ENCODE results near the gene RNASEL. TPM values are rescaled to one million over a fixed set of nuclear protein-coding genes. Genes with fewer than 3 reads are reported as not detected.
A peak's percentile ranks its signal among the peaks of the same experiment; 100 is the strongest.

The RNASEL gene
- total and polyA plus RNA-seq, 2 donors (not counting 1 experiment from before 2014, with no cell fraction given): 6.9 to 18.1 TPM

DNA sequence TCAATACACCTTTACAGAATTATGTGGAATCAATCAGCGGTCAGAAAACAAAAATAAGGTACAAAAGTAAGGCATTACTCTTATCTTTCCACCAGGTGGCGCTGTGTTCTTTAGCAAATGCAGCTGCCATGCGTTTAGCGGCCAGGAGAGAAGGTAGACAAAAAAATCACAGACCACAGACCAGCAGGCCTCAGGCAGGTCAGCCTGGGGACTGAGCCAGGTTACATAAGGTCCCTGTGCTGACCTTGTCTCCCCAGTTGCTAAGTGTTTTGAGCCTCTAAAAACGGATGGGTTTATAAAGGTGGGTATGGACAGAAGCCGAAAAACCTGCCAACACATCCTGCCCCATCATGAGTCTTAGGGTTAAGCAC is 12.3 kb upstream of the RNASEL start:
- Histone ChIP-seq H3K79me2 (ENCODE audit: control insufficient read depth, insufficient read depth, low read length) (no peaks in the 10 kb centered on the region), H3K4me3 (ENCODE audit: control extremely low read depth in 1 of 5, extremely low read depth in 1 of 5, insufficient read depth in 1 of 5, low read depth in 2 of 5, low read length in 4 of 5) (no peak overlapping the region), H3K9ac (ENCODE audit: low read length) (no peak overlapping the region), H3K4me2 (replicated peaks; ENCODE audit: low read depth, low read length, poor library complexity, severe bottlenecking) (no peak overlapping the region), H3K36me3 (replicated peaks in 1 of 2; ENCODE audit: control extremely low read depth in 1 of 2, control insufficient read depth in 1 of 2, extremely low read depth in 1 of 2, insufficient read depth in 2 of 2, low read length in 1 of 2) (no peaks in the 10 kb centered on the region), H2AFZ (ENCODE audit: insufficient read depth, low read depth, low read length, poor library complexity, severe bottlenecking) (peak overlapping the region; percentile 29), H3K27me3 (replicated peaks in 1 of 4; ENCODE audit: control extremely low read depth in 1 of 4, control insufficient read depth in 3 of 4, insufficient read depth in 4 of 4, low read length in 3 of 4) (peaks cover 0 to 7% (median 0%) of the 10 kb centered on the region in 4 experiments), H3K27ac (ENCODE audit: low read length in 2 of 2) (no peak overlapping the region), H3K9me3 (ENCODE audit: control extremely low read depth in 1 of 3, control insufficient read depth in 2 of 3, insufficient read depth in 1 of 3, low read length in 2 of 3) (no peaks in the 10 kb centered on the region), H4K20me1 (ENCODE audit: control insufficient read depth, insufficient read depth, low read length, poor library complexity, severe bottlenecking) (no peaks in the 10 kb centered on the region), H3K4me1 (ENCODE audit: control insufficient read depth in 2 of 2, insufficient read depth in 2 of 2, low read length in 2 of 2) (peaks cover 19 to 22% of the 10 kb centered on the region in 2 donors)
- DNase-seq: peak; percentile 86
- CTCF ChIA-PET: interaction anchor here (0.6 to 24.5 kb wide), 24 partner anchors 8 to 239 kb away, joined by 3 to 989 read pairs (median 3); partner anchors contain the start of genes NPL and RNASEL
- 58% methylated on average over 2 of the region's 6 CpGs for WGBS (ENCODE audit: insufficient coverage)
- Mint-ChIP-seq H3K9me3 (ENCODE audit: insufficient read depth) (no peaks in the 10 kb centered on the region), H3K27me3 (no peaks in the 10 kb centered on the region), H3K4me3 (no peak overlapping the region), H3K27ac (no peak overlapping the region), H3K4me1 (no peaks in the 10 kb centered on the region)
- intact Hi-C loops (cut with micrococcal nuclease): loop anchor here (1.0 to 5.0 kb wide), 3 partner anchors 183 to 421 kb away; partner anchors contain the start of genes GLUL and LAMC1
- POLR2A ChIA-PET: interaction anchor here (1.7 kb wide), 2 partner anchors 181 to 183 kb away, joined by 4 to 6 read pairs; no protein-coding TSS in a partner anchor
- TF ChIP-seq, protein P1, sequence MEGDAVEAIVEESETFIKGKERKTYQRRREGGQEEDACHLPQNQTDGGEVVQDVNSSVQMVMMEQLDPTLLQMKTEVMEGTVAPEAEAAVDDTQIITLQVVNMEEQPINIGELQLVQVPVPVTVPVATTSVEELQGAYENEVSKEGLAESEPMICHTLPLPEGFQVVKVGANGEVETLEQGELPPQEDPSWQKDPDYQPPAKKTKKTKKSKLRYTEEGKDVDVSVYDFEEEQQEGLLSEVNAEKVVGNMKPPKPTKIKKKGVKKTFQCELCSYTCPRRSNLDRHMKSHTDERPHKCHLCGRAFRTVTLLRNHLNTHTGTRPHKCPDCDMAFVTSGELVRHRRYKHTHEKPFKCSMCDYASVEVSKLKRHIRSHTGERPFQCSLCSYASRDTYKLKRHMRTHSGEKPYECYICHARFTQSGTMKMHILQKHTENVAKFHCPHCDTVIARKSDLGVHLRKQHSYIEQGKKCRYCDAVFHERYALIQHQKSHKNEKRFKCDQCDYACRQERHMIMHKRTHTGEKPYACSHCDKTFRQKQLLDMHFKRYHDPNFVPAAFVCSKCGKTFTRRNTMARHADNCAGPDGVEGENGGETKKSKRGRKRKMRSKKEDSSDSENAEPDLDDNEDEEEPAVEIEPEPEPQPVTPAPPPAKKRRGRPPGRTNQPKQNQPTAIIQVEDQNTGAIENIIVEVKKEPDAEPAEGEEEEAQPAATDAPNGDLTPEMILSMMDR (IDR thresholded peaks at IDR 0.05): peak; percentile 88
- TF ChIP-seq EZH2 (IDR thresholded peaks at IDR 0.05; ENCODE audit: borderline replicate concordance, insufficient read depth, low read depth, low read length, poor library complexity, severe bottlenecking): no peak
- peak; percentile 17 for ATAC-seq (ENCODE audit: low read depth)

DNA sequence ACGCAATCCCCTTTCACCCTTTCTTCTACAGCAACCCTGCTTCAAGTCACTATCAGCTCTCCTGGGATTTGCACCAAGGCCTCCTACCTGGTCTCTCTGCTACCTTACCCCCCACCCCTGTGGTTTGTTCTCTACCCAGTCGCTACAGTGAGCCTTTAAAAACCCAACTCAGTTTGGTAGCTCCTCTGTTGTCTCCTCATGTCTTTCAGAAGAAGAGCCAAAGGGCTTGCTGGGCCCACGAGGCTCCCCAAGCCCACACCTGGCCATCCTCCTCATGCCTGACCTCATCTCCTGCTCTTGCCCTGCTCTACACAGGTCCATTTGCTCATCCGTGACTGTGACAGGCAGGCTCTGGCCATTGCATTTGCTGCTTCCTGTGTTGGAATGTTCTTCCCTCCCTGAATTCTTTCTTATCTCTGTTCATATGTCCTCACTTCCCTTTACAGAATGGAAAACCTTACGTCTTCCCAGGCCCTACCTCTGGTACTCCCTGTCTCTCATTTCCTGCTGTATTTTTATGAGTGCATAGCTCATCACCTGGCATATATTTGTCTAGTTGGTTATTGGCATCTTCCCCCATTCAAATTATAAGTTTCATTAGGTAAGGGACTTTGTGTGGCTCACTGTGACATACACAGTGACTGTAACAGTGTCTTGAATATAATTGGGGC is 11.8 kb upstream of the RNASEL start:
- no peak for TF ChIP-seq EZH2 (IDR thresholded peaks at IDR 0.05; ENCODE audit: borderline replicate concordance, insufficient read depth, low read depth, low read length, poor library complexity, severe bottlenecking)
- TF ChIP-seq, protein P1 (IDR thresholded peaks at IDR 0.05): no peak
- ChIA-PET CTCF (interaction anchor here (0.6 to 24.5 kb wide), 25 partner anchors 8 to 240 kb away, joined by 3 to 989 read pairs (median 4); partner anchors contain the start of genes NPL and RNASEL), POLR2A (interaction anchor here (1.7 kb wide), 2 partner anchors 182 to 184 kb away, joined by 4 to 6 read pairs; no protein-coding TSS in a partner anchor)
- no peak overlapping the region for H3K4me3 ChIP-seq (ENCODE audit: control extremely low read depth in 1 of 5, extremely low read depth in 1 of 5, insufficient read depth in 1 of 5, low read depth in 2 of 5, low read length in 4 of 5)
- no peak for DNase-seq
- no peak overlapping the region for H2AFZ ChIP-seq (ENCODE audit: insufficient read depth, low read depth, low read length, poor library complexity, severe bottlenecking)
- H3K27me3 ChIP-seq (replicated peaks in 1 of 4; ENCODE audit: control extremely low read depth in 1 of 4, control insufficient read depth in 3 of 4, insufficient read depth in 4 of 4, low read length in 3 of 4): peaks cover 0 to 7% (median 0%) of the 10 kb centered on the region in 4 experiments
- Mint-ChIP-seq H3K27me3 (no peaks in the 10 kb centered on the region), H3K4me3 (no peak overlapping the region), H3K9me3 (ENCODE audit: insufficient read depth) (no peaks in the 10 kb centered on the region), H3K27ac (no peak overlapping the region), H3K4me1 (peaks cover 1% of the 10 kb centered on the region)
- no peaks in the 10 kb centered on the region for H4K20me1 ChIP-seq (ENCODE audit: control insufficient read depth, insufficient read depth, low read length, poor library complexity, severe bottlenecking)
- H3K4me2 ChIP-seq (replicated peaks; ENCODE audit: low read depth, low read length, poor library complexity, severe bottlenecking): no peak overlapping the region
- no peaks in the 10 kb centered on the region for H3K79me2 ChIP-seq (ENCODE audit: control insufficient read depth, insufficient read depth, low read length)
- no peak for ATAC-seq (ENCODE audit: low read depth)
- H3K4me1 ChIP-seq (ENCODE audit: control insufficient read depth in 2 of 2, insufficient read depth in 2 of 2, low read length in 2 of 2): peaks cover 19 to 22% of the 10 kb centered on the region in 2 donors
- H3K9ac ChIP-seq (ENCODE audit: low read length): no peak overlapping the region
- intact Hi-C loops (cut with micrococcal nuclease): loop anchor here (1.0 to 5.0 kb wide), 3 partner anchors 183 to 421 kb away; partner anchors contain the start of genes GLUL and LAMC1
- H3K36me3 ChIP-seq (replicated peaks in 1 of 2; ENCODE audit: control extremely low read depth in 1 of 2, control insufficient read depth in 1 of 2, extremely low read depth in 1 of 2, insufficient read depth in 2 of 2, low read length in 1 of 2): no peaks in the 10 kb centered on the region
- 87% methylated on average over 4 of the region's 5 CpGs for WGBS (ENCODE audit: insufficient coverage)
- H3K9me3 ChIP-seq (ENCODE audit: control extremely low read depth in 1 of 3, control insufficient read depth in 2 of 3, insufficient read depth in 1 of 3, low read length in 2 of 3): no peaks in the 10 kb centered on the region
- no peak overlapping the region for H3K27ac ChIP-seq (ENCODE audit: low read length in 2 of 2)

All from B cell (primary cell).